RWPE2 (cell line): ENCODE measurements around the gene FGD4.

ENCODE experiments used
- ATAC-seq: fragments of 200-7000 bp; cut with Tn5 transposase; 3 replicates; pipeline ENCODE4 v1.9.1; 2021; ENCODE audit warnings: low read depth
- DNase-seq: peaks from one replicate; pipeline ENCODE4 v3.0.0-alpha.2; 2020; ENCODE audit warnings: low spot score
- H3K27ac ChIP-seq: fragments of 450-650 bp; 2 replicates; pipeline ENCODE4 v1.5.1; 2017; ENCODE audit warnings: mild to moderate bottlenecking; ENCODE audit not compliant: poor library complexity, severe bottlenecking
- H3K27me3 ChIP-seq: fragments of 250-450 bp; sonication (Bioruptor Pico); 2 replicates; pipeline ENCODE4 v1.5.1; 2021; ENCODE audit warnings: mild to moderate bottlenecking, moderate library complexity; ENCODE audit not compliant: insufficient read depth, poor library complexity, severe bottlenecking
- H3K36me3 ChIP-seq: fragments of 250-450 bp; sonication (Bioruptor Pico); 2 replicates; pipeline ENCODE4 v1.5.1; 2020; ENCODE audit warnings: low read depth, mild to moderate bottlenecking, moderate library complexity
- H3K4me1 ChIP-seq: fragments of 250-450 bp; sonication (Bioruptor Pico); 2 replicates; pipeline ENCODE4 v1.5.1; 2021; ENCODE audit warnings: mild to moderate bottlenecking, moderate library complexity; ENCODE audit not compliant: insufficient read depth, poor library complexity, severe bottlenecking
- H3K4me3 ChIP-seq: fragments of 250-450 bp; sonication (Bioruptor Pico); 2 replicates; pipeline ENCODE4 v1.5.1; 2021; ENCODE audit warnings: mild to moderate bottlenecking, moderate library complexity; ENCODE audit not compliant: severe bottlenecking
- H3K9me3 ChIP-seq: fragments of 250-450 bp; sonication (Bioruptor Pico); 2 replicates; pipeline ENCODE4 v1.5.1; 2021; ENCODE audit warnings: mild to moderate bottlenecking, moderate library complexity; ENCODE audit not compliant: severe bottlenecking
- CTCF ChIP-seq: fragments of 450-650 bp; IDR thresholded peaks from one replicate; pipeline ENCODE4 v1.5.1; 2017; ENCODE audit warnings: mild to moderate bottlenecking, moderate library complexity; ENCODE audit not compliant: poor library complexity, severe bottlenecking

Gene FGD4

GRCh38 chr12:32688786-32689185 lies 289.4 kb downstream of the FGD4 start:
- no peak overlapping the region for H3K27ac ChIP-seq
- no peak overlapping the region for H3K4me3 ChIP-seq
- H3K9me3 ChIP-seq = no peaks in the 10 kb centered on the region
- no peaks in the 10 kb centered on the region for H3K4me1 ChIP-seq
- no peak for TF ChIP-seq CTCF
- DNase-seq (no peak), ATAC-seq (no peak)
- peaks cover 29% of the 10 kb centered on the region for H3K36me3 ChIP-seq
- no peaks in the 10 kb centered on the region for H3K27me3 ChIP-seq

- Histone ChIP-seq H3K27me3 (no peaks in the 10 kb centered on the region), H3K4me1 (no peaks in the 10 kb centered on the region), H3K36me3 (peaks cover 34% of the 10 kb centered on the region), H3K27ac (no peak overlapping the region), H3K4me3 (no peak overlapping the region), H3K9me3 (no peaks in the 10 kb centered on the region)
- ATAC-seq = no peak
- no peak for DNase-seq
- TF ChIP-seq CTCF = no peak
Measured at GRCh38 chr12:32690927-32691326, 291.6 kb downstream of the FGD4 start.

- Histone ChIP-seq H3K36me3 (peaks cover 31% of the 10 kb centered on the region), H3K27me3 (no peaks in the 10 kb centered on the region)
Measured at GRCh38 chr12:32692358-32692757, 293.0 kb downstream of the FGD4 start.

GRCh38 chr12:32693036-32693435 lies 293.7 kb downstream of the FGD4 start:
- Histone ChIP-seq H3K27me3 (no peaks in the 10 kb centered on the region), H3K27ac (no peak overlapping the region), H3K4me3 (no peak overlapping the region), H3K9me3 (no peaks in the 10 kb centered on the region), H3K4me1 (no peaks in the 10 kb centered on the region), H3K36me3 (peaks cover 31% of the 10 kb centered on the region)
- DNase-seq (no peak), ATAC-seq (no peak)
- no peak for TF ChIP-seq CTCF

More at GRCh38 chr12:32692358-32692757, 293.0 kb downstream of the FGD4 start:
- Histone ChIP-seq H3K4me3 (no peak overlapping the region), H3K4me1 (no peaks in the 10 kb centered on the region), H3K9me3 (no peaks in the 10 kb centered on the region), H3K27ac (no peak overlapping the region)
- DNase-seq (no peak), ATAC-seq (no peak)
- TF ChIP-seq CTCF = no peak
